Activated CD8-positive, alpha-beta memory T cell treated with anti-CD3 and anti-CD28 coated beads for 24 hours (primary cell): ENCODE measurements around the gene HLA-DMA.

Experiments used
- DNase-seq: peaks from one replicate; pipeline ENCODE4 v3.0.0-alpha.2; 2020

Gene HLA-DMA

DNA sequence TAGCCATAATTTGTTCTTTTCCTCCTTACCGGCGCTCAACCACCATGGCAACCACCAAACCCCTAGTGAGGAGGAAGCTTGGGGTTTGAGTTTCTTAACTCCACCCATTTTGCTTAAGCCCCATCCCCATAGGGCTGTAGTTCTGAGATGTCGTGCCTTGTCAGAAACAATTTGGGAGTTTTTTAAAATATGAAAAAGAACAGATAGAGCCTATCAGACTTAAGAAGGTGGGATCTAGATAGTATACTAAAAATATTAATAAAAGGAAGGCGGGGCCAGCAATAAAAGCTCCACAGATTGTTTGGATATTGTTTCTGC, 21.1 kb upstream of the HLA-DMA start:
- no peak for DNase-seq

DNA sequence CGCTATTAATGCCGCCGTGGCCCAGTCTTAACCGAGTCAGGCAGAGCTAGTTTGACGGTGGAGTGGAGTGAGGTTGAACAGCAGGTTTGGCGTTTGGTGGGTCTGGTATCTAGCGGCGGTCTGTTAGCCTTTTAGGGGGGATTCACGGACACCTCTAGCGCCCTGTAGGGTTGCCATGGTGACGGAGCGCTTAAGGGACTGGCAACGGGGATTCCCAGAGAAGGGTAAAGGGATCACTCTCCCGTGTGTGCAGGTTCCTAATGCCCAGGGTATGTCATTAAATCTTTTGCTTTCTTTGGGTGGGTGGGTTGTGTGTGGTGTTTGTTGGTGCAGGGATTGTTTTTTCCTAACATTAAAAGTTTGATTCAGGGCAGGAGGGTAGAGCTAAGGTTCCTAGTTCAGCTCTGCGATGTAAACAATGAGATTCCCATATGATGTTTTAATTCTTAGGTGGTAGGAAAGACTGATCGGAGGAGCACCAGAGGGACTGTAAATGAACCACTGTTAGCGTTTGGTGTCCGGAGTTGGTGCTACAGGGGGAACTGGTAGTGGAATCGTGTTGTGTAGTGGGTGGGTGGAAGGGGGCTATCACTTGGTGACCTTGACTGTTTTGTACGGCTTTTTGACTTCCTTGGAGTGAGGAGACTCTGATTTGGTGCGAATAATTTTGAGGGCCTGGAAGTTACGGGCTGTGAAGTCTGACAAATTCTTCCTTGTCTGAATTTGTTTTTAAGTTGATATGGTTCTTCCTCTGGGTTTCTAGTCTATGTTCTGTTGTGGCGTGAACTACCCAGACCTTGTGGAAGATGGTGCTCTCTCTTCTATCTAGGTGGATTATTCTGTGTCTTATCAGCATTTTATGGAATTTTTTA, 20.5 kb upstream of the HLA-DMA start:
- peak; percentile 81 for DNase-seq

DNA sequence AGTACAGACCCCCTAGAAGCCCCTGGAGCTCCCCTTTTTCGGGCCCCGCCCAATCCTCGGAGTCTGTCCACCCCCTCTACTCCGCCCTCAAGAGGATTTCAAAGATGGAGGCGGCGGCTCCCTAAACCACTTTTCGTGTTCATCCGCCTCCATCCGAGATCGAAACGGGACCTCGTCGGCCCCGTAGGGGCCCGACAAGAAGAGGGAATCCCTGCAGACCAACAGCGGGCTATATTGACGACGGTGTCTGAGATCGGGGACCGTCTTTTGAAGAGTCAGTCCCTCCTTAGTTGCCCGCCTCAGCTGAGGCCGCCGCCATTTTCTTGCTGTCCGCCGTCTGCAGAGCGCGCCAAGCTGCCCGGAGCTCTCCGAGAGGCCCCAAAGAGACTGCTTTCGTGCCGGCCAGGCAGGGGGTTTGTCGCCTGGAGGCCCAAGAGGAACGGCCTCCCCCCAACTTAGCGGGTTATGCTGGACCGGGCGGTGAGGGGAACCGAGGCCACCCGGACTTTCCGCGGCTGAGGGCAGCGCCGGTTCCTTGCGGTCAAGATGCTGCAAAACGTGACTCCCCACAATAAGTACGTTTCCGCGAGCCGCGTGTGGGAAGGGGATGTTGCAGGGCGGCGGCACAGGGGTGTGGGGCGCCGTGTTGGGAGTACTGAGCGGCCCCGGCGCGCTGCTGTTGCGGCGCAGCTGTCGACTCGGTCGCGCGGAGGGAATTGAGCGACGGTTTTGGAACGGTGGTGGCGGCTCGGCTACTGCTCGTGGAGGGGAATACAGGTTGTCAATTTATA, 19.7 kb upstream of the HLA-DMA start:
- DNase-seq: no peak

DNA sequence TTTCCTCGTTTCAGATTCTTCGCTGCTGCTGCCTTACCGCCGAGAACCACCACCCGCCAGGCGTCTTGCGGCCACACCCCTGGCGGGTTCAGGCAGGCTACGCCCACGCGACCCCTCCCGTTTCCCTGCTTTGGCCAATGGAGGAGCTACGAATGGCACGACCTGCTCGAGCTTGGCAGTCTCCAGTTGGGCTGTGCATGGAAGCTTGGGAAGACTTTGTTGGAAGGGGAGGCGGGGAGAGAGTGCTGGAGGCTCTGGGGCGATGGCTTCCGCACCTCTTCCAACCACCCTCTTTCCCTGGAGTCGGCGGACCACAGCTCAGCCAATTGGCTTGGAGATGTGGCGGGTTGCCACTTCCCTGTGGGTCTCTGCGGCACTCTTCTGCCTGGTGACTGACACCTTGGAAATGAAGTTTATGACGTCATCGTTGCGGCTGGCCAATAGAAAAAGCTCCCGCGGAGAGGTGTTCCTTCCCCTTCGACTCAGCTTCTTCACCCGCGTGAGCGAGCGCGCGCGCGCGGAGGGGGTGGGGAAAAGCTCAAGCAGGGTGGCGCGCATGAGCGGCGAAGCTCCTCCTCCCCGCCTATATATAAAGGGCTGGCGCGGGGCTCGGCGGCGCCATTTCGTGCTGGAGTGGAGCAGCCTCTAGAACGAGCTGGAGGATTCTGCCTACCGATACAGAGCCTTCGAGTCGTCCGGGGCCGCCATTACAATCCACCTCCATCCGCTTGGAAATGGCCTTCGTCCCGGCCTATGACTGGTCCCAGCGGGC, 18.9 kb upstream of the HLA-DMA start:
- DNase-seq: peak; percentile 100

DNA sequence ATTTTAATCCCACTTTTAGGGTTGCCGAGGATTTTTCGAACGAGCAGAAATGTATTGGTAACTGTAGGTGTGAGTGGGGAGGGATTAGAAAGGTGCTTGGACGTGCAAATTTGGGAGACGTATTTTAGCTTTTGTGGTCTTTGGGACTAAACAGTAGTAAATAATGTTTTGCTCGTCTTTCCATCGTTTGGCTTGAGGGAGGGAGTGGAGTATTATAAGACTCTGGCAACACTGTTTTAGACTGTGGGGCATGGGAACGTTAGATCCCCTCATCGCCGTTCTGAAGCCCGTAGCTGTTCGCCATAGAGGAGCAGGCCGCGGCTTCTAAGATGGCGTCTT, 18.3 kb upstream of the HLA-DMA start:
- DNase-seq: no peak

DNA sequence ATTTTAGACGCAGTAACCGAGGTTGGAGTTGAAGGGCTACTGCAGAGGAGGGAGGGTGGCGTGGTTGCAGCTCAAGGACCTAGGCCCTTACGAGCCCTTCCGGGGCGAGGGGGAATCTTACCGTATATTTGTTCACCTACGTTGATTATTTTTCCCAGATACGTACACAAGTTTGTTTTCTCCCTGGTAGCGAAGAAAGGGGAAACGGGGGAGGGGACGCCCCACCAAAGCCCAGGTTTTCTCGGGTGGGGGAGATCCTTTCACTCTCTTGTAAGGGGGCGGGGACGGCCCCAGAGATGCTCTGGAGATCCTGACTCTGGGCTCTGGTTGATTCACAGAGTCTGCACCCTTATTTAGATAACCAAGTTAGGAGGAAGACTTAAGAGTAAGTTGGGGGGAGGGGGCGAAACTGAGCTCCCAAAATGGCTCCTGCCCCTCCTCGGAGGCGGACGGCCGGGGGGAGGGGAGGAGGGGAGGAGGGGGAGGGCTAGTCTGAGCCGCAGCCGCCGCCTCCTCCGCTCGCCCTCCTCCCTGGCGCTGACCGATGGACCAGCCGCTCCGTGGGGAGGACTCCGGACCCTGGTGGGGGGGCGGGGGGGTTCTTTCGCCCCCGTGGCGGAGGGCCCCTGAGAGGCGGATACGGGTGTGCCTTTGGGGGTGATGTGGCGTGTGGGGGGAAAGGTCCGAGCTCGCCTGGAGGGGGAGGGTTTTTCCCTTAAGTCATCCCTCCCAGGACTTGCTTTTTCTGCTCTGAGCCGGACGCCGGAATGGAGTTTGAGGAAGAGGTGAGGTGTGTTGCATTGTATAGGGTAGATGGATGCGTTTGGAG, 17.7 kb upstream of the HLA-DMA start:
- peak; percentile 91 for DNase-seq

DNA sequence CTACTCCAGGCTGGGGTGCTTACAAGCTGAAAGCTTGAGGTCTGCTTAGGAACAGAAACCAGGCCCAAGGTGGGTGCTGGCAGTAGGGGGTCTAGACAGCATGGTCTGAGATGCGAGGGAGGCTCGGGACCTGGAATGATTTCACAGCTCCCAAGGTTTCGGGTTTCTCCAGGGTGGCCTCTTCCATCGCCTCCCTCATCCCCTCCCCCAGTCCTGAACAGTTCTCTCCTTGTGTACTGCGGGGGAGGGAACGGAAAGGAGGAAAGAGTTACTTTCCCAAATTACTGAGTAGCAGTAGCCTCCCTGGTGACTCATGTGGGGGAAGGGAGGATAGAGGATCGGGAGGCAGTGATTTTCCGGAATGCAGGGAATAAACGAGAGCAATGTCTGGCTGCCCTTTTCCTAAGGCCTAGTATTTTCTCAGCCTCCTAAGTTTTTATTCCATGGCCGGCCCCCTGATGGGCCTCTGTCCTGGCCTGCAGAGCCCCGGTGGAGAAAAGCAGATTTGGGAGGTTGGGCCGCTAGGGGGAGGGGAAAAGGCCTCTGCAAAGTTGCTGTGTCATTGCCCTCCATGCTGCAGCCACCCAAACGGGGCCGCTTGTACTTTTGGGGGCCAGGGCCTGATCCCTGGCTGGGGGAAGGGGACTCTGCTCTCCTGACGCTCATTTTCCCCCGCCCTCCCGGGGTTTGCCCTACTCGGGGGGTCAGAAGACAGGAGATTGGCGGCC, 17.0 kb upstream of the HLA-DMA start:
- DNase-seq: peak; percentile 94

DNA sequence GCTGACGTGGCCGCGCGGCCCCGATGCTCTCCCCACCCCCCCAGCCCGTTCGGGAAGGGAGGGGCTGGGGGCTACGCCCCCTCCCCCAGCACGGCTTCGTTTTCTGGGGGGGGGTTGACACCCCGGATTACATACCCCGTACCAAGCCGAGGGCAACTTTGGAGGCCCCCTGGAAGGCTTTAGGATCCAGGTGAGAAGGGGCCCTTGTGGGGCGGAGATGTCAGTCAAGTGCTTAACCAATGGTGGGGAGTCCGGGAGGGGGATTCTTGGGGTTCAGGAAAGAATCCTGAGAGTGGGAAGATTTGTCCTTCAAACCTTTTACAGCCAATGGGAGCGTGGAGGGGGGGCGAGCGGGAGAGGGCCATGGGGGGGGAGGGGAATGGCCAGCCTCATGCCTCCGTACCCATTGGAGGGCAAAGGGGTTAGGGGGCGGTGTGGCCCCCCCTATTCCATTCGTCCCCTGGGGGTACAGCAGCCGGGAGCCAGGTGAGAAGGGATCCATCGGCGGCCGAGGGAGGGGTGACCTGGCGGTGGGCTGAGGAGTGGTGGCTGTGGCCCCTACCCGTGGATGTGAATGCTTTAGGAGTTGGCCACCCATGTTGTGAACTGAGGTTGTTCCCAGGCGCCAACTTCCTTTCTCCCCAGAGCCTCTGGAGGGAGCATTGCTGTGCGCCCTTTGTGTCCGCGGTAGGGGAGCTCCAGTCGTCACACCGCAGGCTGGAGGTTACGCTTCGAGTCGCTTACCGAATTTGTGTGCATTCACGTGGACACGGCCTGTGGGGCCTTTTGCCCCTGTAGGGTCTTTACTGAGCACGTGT, 16.2 kb upstream of the HLA-DMA start:
- DNase-seq: peak; percentile 89

DNA sequence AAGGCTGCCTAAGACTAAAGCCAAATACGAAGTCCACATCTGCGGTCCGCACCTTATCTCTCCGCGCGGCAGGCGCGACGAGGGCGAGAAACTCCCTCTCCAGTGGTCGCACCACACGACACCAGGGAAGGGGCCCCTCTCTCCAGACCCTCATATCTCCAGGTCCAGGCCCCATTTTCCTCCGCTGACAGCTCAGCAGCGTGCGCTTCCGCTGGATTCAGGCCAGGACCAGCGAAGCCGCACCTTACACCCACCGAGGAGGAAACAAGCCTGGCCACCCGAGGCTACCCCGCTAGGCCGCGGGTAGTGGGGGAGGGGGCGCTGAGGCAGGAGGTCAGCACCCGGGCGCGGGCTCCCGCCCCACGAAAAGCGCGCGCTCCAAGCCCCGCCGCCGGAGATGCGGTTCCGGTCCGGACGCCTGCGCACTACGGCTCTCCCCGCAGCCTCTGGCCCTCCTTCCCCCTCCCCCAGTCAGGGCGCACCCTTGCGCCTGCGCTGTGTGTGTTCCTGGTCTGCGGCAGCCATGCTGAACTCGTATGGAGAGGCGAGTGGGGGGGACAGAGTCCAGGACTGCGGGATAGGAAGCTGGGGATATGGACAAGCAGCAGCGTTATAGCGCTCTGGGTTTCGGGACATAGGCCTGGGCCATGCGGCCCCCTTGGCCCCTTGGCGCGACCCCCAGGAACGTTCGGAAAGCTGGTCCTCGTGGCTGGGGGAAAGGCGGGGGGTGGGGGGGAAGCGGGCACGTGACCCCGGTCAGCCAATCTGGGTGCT, 15.4 kb upstream of the HLA-DMA start, which contains the start of gene BRD2:
Gene BRD2 (plus strand): TSS at position 502 of the 774 bp plus-strand sequence. CDS start 4,305 bp downstream, outside the sequence.
- peak; percentile 98 for DNase-seq

DNA sequence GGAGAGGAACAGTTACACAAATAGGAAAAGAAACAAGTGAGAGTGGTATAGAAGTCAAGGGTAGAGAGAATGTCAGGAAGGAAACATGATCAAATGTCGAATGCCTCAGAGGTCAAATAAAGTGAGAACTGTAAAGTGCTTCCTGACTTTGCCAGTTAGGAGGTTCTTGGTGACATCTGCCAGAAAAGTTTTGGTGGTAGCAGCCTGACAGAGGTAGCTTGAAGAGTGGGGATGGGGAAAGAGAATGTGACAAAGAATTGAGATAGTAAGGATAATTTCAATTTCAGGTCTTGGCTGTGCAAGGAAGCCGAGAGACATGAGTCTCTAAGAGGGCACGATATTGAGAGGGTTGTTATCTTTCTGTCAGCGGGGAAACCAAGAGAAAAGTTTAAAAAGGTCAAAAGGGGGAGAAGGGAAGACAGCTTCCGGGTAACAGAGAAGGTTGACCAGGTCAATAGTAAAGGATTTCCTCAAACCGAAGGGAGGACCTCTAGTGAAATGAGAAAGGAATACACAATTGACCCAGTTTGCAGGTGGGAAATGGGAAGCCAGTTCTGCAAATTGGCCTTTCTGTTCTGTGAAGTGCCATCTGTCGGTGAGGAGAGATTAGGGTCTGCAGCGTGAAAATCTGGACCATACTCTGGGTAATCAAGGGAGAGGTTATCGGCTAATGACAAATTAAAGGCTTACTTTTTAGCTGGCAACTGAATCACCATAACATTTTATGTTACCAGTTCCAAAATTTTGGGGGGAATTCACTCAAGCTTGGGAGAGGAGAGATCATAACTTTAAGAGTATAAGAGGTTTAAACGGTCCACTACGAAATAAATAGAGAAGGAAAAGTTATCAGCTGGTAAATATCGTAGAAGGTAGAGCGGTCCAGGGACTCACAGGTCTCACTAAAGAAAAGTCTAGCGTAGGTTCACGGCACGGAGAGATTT, 14.5 kb upstream of the HLA-DMA start:
- DNase-seq: no peak

DNA sequence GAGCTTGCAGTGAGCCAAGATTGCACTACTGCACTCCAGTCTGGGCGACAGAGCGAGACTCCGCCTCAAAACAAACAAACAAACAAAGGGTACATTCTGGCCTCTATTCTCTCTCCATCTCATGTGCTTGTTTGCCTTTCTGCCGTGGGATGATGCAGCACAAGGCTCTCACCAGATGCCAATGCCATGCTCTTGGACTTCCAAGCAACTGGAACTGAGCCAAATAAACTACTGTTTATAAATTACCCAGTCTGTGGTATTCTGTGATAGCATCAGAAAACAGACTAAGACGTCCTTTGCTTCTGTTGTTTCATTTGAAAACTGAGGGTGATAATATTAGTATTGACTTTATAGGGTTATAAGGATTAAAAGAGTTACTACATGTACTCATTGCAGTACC, 11.9 kb upstream of the HLA-DMA start:
- DNase-seq: no peak

DNA sequence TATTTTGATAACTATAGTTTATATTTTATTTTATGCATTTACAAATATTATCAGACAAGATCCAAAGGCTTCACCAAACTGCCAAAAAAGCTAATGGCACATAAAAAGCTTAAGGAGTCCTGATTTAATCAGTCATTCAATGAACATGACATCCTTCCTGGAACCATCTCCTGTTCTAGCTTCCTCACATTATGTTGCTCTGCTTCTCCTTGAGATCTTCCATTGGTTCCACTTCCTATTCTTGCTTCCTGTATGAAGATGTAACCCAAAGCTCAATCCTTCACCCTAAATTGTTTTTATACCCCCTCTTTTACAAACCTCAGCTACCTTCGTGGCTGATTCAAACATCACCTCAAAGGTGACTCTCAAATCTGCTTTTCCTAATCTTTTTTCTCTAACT, 11.0 kb upstream of the HLA-DMA start:
- no peak for DNase-seq

DNA sequence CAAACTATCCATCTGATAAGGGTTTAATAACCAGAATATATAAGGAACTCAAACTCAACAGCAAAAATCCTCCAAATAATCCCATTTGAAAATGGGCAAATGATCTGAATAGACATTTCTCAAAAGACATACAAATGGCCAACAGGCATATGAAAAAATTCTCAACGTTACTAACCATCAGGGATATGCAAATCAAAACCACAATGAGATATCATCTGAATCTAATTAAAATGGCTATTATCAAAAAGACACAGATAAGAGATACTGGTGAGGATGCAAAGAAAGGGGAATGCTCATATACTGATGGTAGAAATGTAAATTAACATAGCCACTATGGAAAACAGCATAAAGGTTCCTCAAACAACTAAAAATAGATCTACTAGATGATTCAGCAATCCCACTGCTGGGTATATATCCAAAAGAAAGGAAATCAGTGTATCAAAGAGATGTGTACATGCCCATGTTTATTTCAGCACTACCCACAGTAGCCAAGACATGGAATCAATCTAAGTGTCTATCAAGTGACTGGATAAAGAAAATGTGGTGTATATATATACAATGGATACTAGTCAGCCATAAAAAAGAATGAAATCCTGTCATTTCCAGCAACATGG, 9.4 kb upstream of the HLA-DMA start:
- no peak for DNase-seq

DNA sequence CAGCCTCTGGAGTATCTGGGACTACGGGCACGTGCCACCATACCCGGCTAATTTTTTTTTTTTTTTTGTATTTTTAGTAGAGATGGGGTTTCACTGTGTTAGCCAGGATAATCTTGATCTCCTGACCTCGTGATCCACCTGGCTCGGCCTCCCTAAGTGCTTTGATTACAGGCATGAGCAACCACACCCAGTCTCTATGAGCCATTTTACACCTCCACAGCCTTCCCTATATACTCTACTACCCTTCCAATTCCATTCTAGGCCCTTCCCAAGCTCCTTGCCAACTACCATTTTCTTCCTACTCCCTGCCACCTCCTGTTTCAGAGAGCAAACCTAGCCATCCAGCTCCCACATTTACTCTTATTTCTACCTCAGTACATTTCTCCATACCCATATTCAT, 7.7 kb upstream of the HLA-DMA start:
- DNase-seq: no peak

DNA sequence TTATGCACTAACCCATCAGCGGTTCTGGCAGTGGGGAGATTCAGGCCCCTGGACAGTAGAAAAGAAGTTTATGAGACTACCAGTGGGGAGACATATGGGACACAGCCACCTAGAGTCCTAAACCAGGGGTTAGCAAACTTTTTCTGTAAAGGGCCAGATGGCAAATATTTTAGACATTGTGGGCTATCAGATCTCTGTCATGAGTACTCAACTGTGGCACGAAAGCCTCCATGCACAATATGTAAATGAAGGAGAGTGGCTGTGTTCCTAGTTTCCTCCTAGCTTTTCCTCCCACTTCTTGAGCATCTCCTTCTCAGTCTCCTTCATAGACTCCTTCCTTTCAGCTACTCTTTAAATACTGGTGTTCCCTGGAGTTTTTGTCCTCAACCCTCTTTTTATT, 3.3 kb upstream of the HLA-DMA start:
- no peak for DNase-seq

DNA sequence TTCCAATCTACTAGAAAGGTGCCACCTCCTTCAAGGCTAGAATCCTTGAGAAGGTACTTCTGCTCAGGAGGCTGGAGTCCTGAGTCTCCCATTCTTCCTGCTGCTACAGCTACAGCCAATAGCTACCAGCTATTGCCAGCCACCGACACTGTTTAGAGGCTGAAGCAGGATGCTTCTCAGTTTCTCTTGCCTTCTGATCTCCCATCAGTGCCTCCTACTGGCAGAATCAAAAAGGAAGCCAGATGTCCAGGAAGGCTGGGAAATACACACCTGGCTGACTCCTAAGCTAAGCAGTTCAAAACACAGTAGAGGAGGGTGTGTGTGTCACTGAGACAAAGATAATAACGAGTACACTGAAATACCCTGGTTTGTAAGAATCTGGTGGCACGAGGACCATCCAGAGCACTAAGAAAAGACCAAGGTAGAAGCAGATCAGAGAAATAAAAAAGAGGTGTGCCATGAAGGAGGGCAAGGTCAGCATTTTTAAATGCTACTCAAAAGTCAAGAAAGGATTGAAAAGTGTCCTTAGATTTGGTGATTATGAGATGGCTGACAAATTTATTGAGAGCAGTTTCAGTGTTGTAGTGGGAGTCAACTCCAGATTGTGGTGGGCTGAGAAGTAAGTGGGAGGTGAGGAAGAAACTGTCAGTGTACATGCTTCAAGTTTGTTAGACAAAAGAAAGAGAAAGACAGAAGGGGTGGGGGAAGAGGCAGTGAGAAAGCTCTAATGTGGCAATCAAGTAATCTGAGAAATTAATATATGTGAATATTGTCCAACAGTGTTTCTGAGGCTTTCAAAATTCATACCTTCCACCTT, 2.3 kb upstream of the HLA-DMA start:
- DNase-seq: no peak

DNA sequence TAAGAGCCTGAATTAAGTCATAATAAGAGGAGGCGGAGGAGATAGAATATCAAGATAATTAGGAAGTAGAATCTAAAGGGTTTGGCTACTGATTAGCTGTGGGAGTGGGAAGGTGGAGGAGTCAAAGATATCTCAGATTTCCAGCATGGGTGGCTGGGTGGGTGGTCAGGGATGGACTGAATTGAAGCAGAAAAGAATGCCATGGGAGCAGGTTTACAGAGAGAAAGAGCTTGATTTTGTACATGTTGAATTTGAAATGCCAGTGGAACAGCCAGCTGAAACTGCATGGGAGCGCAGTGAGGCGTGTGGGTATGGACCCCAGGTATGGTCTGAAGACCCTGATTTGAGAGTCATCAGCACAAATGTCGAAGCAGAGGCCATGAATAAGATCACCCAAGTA, 1.4 kb upstream of the HLA-DMA start:
- no peak for DNase-seq

DNA sequence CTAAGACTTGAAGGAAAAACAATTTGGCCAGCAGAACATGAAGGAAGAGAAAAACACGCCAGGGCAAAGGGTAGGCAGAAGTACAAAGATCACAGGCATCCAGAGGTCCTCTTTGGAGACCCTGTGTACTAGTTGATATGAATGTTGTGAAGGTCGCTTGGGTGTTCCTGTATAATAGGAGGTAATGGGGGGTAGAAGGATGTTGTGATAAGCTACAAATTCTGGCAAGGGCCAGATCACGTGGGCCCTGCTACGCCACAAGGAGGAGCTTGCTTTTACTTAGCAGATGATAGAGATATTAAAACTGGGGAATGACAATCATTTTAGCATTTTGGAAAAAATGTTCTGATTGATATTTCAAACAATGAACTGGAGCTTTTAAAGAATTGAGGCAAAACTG, 878 bp upstream of the HLA-DMA start:
- DNase-seq: no peak
